Measurements from ENCODE around the gene IQGAP3. TPM values are rescaled to one million over a fixed set of nuclear protein-coding genes. Genes with fewer than 3 reads are reported as not detected.
A peak's percentile ranks its signal among the peaks of the same experiment; 100 is the strongest.

Gene IQGAP3
- total and polyA plus RNA-seq, 12 donors: 0.07 to 3.8 (median 0.23) TPM

- ATAC-seq (no peak), DNase-seq (no peak)
- Histone ChIP-seq H3K27ac (peak overlapping the region; percentile 10 to 100 (median 100)), H3K4me3 (peak overlapping the region in 9 of 10 donors; percentile 71 to 100 (median 94)), H3K4me1 (peaks cover 65 to 80% (median 78%) of the 10 kb centered on the region in 9 donors), H3K27me3 (no peaks in the 10 kb centered on the region), H3K36me3 (peaks cover 0 to 13% (median 4%) of the 10 kb centered on the region in 9 donors), H3K9me3 (no peaks in the 10 kb centered on the region)
- intact Hi-C loops (cut with DNase I): loop anchor here in 2 of 10 donors (2.0 kb wide), 2 partner anchors 21 to 41 kb away; no protein-coding TSS in a partner anchor
- peak in 1 of 9 donors; percentile 12 for TF ChIP-seq CTCF (IDR thresholded peaks at IDR 0.05)
- 21 to 30% methylated on average over 5 of the region's 5 CpGs for WGBS, 2 donors
These were observed 74.5 kb downstream of the IQGAP3 start for GRCh38 chr1:156497743-156498431.

- Histone ChIP-seq H3K4me1 (peaks cover 68 to 80% (median 78%) of the 10 kb centered on the region in 9 donors), H3K27ac (peak overlapping the region in 9 of 10 donors; percentile 65 to 100 (median 100)), H3K9me3 (no peaks in the 10 kb centered on the region), H3K36me3 (peaks cover 0 to 13% (median 4%) of the 10 kb centered on the region in 9 donors), H3K4me3 (peak overlapping the region in 9 of 10 donors; percentile 71 to 100 (median 94)), H3K27me3 (no peaks in the 10 kb centered on the region)
- TF ChIP-seq CTCF (IDR thresholded peaks at IDR 0.05): no peak
- no peak for DNase-seq
- intact Hi-C loops (cut with DNase I): no loop called here
- ATAC-seq: no peak
- 34 to 39% methylated on average over 11 of the region's 11 CpGs for WGBS, 2 donors
These were observed 75.2 kb downstream of the IQGAP3 start for GRCh38 chr1:156497078-156497742.

- Histone ChIP-seq H3K27ac (peak overlapping the region; percentile 33 to 100 (median 100)), H3K36me3 (peaks cover 0 to 16% (median 4%) of the 10 kb centered on the region in 9 donors), H3K9me3 (no peaks in the 10 kb centered on the region), H3K4me1 (peaks cover 71 to 81% (median 79%) of the 10 kb centered on the region in 9 donors), H3K27me3 (no peaks in the 10 kb centered on the region), H3K4me3 (peak overlapping the region in 9 of 10 donors; percentile 0 to 100 (median 94))
- no peak for ATAC-seq
- intact Hi-C loops (cut with DNase I): no loop called here
- no peak for DNase-seq
- WGBS, 2 donors: 38 to 47% methylated on average over 10 of the region's 10 CpGs
- TF ChIP-seq CTCF (IDR thresholded peaks at IDR 0.05): no peak
These were observed 76.1 kb downstream of the IQGAP3 start for GRCh38 chr1:156496211-156496761.

- Histone ChIP-seq H3K36me3 (peaks cover 0 to 16% (median 4%) of the 10 kb centered on the region in 9 donors), H3K4me1 (peaks cover 78 to 89% (median 83%) of the 10 kb centered on the region in 9 donors), H3K27me3 (no peaks in the 10 kb centered on the region), H3K4me3 (peak overlapping the region in 6 of 10 donors; percentile 71 to 100 (median 96)), H3K9me3 (no peaks in the 10 kb centered on the region), H3K27ac (peak overlapping the region; percentile 33 to 100 (median 100))
- intact Hi-C loops (cut with DNase I): no loop called here
- DNase-seq: peak; percentile 75 to 79
- whole genome bisulfite sequencing, 2 donors: 54 to 55% methylated on average over 9 of the region's 9 CpGs
- no peak for TF ChIP-seq CTCF (IDR thresholded peaks at IDR 0.05)
- peak in 3 of 8 donors; percentile 8 to 11 (median 9) for ATAC-seq
These were observed 76.8 kb downstream of the IQGAP3 start for GRCh38 chr1:156495401-156496140.
